H54 (cell line): ENCODE measurements around the gene GCA.

ENCODE experiments used
- DNase-seq: peaks from one replicate; pipeline ENCODE4 v3.0.0; 2011; ENCODE audit warnings: low spot score, mixed read lengths; ENCODE audit not compliant: insufficient read length
- FAIRE-seq: peaks from 3 replicates; lab custom pipeline; 2011; peaks lifted over from hg19 to GRCh38; lab: Jason Lieb, UNC
- POLR2A ChIP-seq: IDR thresholded peaks from 2 replicates; pipeline ENCODE4 v1.6.1; 2011; ENCODE audit warnings: low read depth, mild to moderate bottlenecking, low read length

Gene GCA

GRCh38 chr2:162343824-162344616 lies at the start of gene GCA:
Gene GCA, plus strand, starts transcription at chr2:162344132. Its CDS starts 117 bp downstream, at chr2:162344249.
- DNase-seq (peak; percentile 87), FAIRE-seq (peak; percentile 99)
- peak; percentile 61 for TF ChIP-seq POLR2A

GRCh38 chr2:162295009-162295408 lies 48.9 kb upstream of the GCA start:
- FAIRE-seq (no peak), DNase-seq (no peak)
- no peak for TF ChIP-seq POLR2A

GRCh38 chr2:162297925-162298552 lies 45.9 kb upstream of the GCA start:
- TF ChIP-seq POLR2A, result no peak
- no peak for DNase-seq
- peak; percentile 84 for FAIRE-seq

GRCh38 chr2:162298669-162299335 lies 45.1 kb upstream of the GCA start:
- no peak for FAIRE-seq
- no peak for DNase-seq
- TF ChIP-seq POLR2A, result no peak

- no peak for TF ChIP-seq POLR2A
- DNase-seq (no peak), FAIRE-seq (no peak)
Observed at GRCh38 chr2:162300266-162300665, 43.7 kb upstream of the GCA start.

- no peak for DNase-seq
- TF ChIP-seq POLR2A, result no peak
- peak; percentile 78 for FAIRE-seq
Observed at GRCh38 chr2:162301151-162301804, 42.7 kb upstream of the GCA start.

GRCh38 chr2:162301877-162302276 lies 42.1 kb upstream of the GCA start:
- TF ChIP-seq POLR2A, result no peak
- FAIRE-seq, result no peak
- DNase-seq, result no peak

GRCh38 chr2:162305901-162306300 lies 38.0 kb upstream of the GCA start:
- no peak for FAIRE-seq
- no peak for TF ChIP-seq POLR2A
- no peak for DNase-seq

- TF ChIP-seq POLR2A, result no peak
- no peak for DNase-seq
- FAIRE-seq, result peak; percentile 6
Observed at GRCh38 chr2:162308747-162309503, 35.0 kb upstream of the GCA start.

- no peak for TF ChIP-seq POLR2A
- DNase-seq, result no peak
- no peak for FAIRE-seq
Observed at GRCh38 chr2:162312853-162313252, 31.1 kb upstream of the GCA start.

- FAIRE-seq (no peak), DNase-seq (no peak)
- no peak for TF ChIP-seq POLR2A
Observed at GRCh38 chr2:162315938-162316337, 28.0 kb upstream of the GCA start.

- DNase-seq (no peak), FAIRE-seq (peak; percentile 6)
- no peak for TF ChIP-seq POLR2A
Observed at GRCh38 chr2:162316590-162316989, 27.3 kb upstream of the GCA start.
